ENCODE results near the gene MGAT5. TPM values are rescaled to one million over a fixed set of nuclear protein-coding genes. Genes with fewer than 3 reads are reported as not detected.

MGAT5 gene
- total RNA-seq, 3 donors from 2014 or later (not counting 1 experiment from before 2014, with no cell fraction given): 39.7 to 58.2 (median 57.0) TPM

DNA sequence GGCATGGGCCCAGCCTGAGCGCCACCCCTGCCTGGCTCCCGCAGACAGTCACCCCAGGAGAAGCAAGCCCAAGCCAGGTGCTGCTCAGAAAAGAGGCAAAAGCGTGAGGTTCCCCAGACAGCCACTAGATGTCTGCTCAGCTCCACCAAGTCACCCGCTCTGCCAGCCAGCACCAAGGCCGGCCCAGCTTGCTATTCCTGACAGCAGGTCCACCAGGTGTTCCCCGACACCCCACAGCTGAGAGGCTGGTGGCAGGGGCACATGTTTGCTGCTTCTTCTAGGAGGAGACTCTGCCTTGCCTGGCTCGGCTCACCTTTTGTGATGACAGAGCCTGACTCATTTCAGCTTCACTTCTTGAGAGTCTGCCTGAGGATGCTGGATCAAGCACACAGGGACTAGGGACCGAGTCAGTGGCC, 206.7 kb downstream of the MGAT5 start:
- ATAC-seq: peak in 1 of 3 donors; percentile 47
- DNase-seq: peak in 1 of 2 donors; percentile 62
- intact Hi-C loops (cut with micrococcal nuclease): no loop called here
- no peaks in the 10 kb centered on the region for H3K27me3 Mint-ChIP-seq (ENCODE audit: low read depth in 2 of 2)
- Histone ChIP-seq H3K4me1 (ENCODE audit: control insufficient read depth, insufficient read depth, low read length) (no peaks in the 10 kb centered on the region), H3K4me3 (ENCODE audit: low read length) (no peak overlapping the region), H3K27ac (ENCODE audit: low read length) (no peak overlapping the region), H3K9me3 (ENCODE audit: control insufficient read depth, insufficient read depth, low read length) (no peaks in the 10 kb centered on the region), H3K27me3 (ENCODE audit: control insufficient read depth, insufficient read depth, low read length) (no peaks in the 10 kb centered on the region), H3K36me3 (ENCODE audit: control insufficient read depth, insufficient read depth, low read length) (peaks cover 4% of the 10 kb centered on the region)
- TF ChIP-seq, protein P1, sequence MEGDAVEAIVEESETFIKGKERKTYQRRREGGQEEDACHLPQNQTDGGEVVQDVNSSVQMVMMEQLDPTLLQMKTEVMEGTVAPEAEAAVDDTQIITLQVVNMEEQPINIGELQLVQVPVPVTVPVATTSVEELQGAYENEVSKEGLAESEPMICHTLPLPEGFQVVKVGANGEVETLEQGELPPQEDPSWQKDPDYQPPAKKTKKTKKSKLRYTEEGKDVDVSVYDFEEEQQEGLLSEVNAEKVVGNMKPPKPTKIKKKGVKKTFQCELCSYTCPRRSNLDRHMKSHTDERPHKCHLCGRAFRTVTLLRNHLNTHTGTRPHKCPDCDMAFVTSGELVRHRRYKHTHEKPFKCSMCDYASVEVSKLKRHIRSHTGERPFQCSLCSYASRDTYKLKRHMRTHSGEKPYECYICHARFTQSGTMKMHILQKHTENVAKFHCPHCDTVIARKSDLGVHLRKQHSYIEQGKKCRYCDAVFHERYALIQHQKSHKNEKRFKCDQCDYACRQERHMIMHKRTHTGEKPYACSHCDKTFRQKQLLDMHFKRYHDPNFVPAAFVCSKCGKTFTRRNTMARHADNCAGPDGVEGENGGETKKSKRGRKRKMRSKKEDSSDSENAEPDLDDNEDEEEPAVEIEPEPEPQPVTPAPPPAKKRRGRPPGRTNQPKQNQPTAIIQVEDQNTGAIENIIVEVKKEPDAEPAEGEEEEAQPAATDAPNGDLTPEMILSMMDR (IDR thresholded peaks at IDR 0.05): no peak
- WGBS (ENCODE audit: insufficient coverage): 76% methylated on average over 8 of the region's 8 CpGs
- no peak overlapping the region for H3K4me3 Mint-ChIP-seq
- H3K36me3 Mint-ChIP-seq: no peaks in the 10 kb centered on the region
- H3K9me3 Mint-ChIP-seq: no peaks in the 10 kb centered on the region
- H3K27ac Mint-ChIP-seq: peak overlapping the region in 1 of 2 donors; percentile 36
- H3K4me1 Mint-ChIP-seq: peaks cover 0 to 14% of the 10 kb centered on the region in 2 donors

DNA sequence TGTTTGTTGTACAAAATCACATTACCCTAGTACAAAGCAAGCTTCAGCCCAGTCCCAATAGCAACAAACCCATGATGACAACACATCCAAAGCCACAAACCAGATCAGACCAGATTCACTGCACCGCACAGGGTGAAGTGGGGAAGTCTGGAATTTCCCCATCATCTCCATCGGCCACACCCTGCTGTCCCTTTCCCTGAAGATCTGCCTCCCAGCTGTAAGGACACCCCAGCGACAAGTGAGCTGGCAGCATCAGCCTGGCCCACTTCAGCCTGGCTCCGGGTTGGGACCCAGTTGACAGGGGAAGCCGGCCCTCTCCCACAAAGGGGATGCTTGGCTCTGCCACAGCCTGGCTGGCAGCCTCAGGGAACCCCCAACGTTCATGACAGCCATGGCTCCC, 207.6 kb downstream of the MGAT5 start:
- Histone ChIP-seq H3K27ac (ENCODE audit: low read length) (no peak overlapping the region), H3K4me3 (ENCODE audit: low read length) (no peak overlapping the region), H3K27me3 (ENCODE audit: control insufficient read depth, insufficient read depth, low read length) (no peaks in the 10 kb centered on the region), H3K36me3 (ENCODE audit: control insufficient read depth, insufficient read depth, low read length) (no peaks in the 10 kb centered on the region), H3K9me3 (ENCODE audit: control insufficient read depth, insufficient read depth, low read length) (no peaks in the 10 kb centered on the region), H3K4me1 (ENCODE audit: control insufficient read depth, insufficient read depth, low read length) (no peaks in the 10 kb centered on the region)
- H3K27me3 Mint-ChIP-seq (ENCODE audit: low read depth in 2 of 2): no peaks in the 10 kb centered on the region
- H3K9me3 Mint-ChIP-seq: no peaks in the 10 kb centered on the region
- WGBS (ENCODE audit: insufficient coverage): 85% methylated on average over 6 of the region's 6 CpGs
- no peaks in the 10 kb centered on the region for H3K36me3 Mint-ChIP-seq
- peak overlapping the region in 1 of 2 donors; percentile 36 for H3K27ac Mint-ChIP-seq
- peaks cover 0 to 14% of the 10 kb centered on the region in 2 donors for H3K4me1 Mint-ChIP-seq
- TF ChIP-seq, protein P1 (IDR thresholded peaks at IDR 0.05): no peak
- H3K4me3 Mint-ChIP-seq: no peak overlapping the region
- ATAC-seq (no peak), DNase-seq (no peak)
- intact Hi-C loops (cut with micrococcal nuclease): no loop called here

DNA sequence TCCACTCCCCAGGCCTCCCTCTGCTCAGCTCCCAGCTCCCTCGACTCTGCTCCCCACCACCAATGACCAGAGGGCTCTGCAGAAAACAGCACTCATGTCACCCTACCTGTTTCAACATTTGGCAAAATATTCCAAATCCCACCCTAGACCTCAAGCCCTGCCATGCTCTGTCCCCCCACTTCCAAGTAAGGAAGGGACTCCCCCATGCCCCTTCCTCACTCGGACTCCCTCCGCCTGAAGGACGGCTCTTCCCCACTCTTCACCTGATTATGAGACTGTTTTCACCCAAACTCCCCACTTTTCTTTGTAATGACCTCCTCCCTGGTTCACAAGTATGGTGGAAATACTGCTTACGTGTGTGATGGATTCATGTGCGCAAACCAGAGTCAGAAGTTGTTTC, 208.4 kb downstream of the MGAT5 start:
- no peaks in the 10 kb centered on the region for H3K36me3 Mint-ChIP-seq
- TF ChIP-seq, protein P1 (IDR thresholded peaks at IDR 0.05): no peak
- ATAC-seq: no peak
- H3K27me3 Mint-ChIP-seq (ENCODE audit: low read depth in 2 of 2): no peaks in the 10 kb centered on the region
- H3K27me3 ChIP-seq (ENCODE audit: control insufficient read depth, insufficient read depth, low read length): no peaks in the 10 kb centered on the region
- no peak overlapping the region for H3K4me3 ChIP-seq (ENCODE audit: low read length)
- peaks cover 0 to 14% of the 10 kb centered on the region in 2 donors for H3K4me1 Mint-ChIP-seq
- H3K36me3 ChIP-seq (ENCODE audit: control insufficient read depth, insufficient read depth, low read length): no peaks in the 10 kb centered on the region
- H3K27ac Mint-ChIP-seq: no peak overlapping the region
- no peaks in the 10 kb centered on the region for H3K9me3 ChIP-seq (ENCODE audit: control insufficient read depth, insufficient read depth, low read length)
- intact Hi-C loops (cut with micrococcal nuclease): no loop called here
- no peaks in the 10 kb centered on the region for H3K4me1 ChIP-seq (ENCODE audit: control insufficient read depth, insufficient read depth, low read length)
- 91% methylated on average over 6 of the region's 6 CpGs for WGBS (ENCODE audit: insufficient coverage)
- H3K27ac ChIP-seq (ENCODE audit: low read length): no peak overlapping the region
- no peaks in the 10 kb centered on the region for H3K9me3 Mint-ChIP-seq
- no peak for DNase-seq
- H3K4me3 Mint-ChIP-seq: no peak overlapping the region
